WERI-Rb-1 (cell line): Measurements from ENCODE around the gene CPZ.

Experiments
- DNase-seq: peaks from one replicate; pipeline ENCODE4 v3.0.0-alpha.2; 2020
- H3K27ac ChIP-seq: fragments of 250-450 bp; sonication (Bioruptor Pico); 2 replicates; pipeline ENCODE4 v1.5.1; 2020; ENCODE audit warnings: mild to moderate bottlenecking, moderate library complexity
- H3K27me3 ChIP-seq: fragments of 250-450 bp; sonication (Bioruptor Pico); 2 replicates; pipeline ENCODE4 v1.5.1; 2021; ENCODE audit warnings: mild to moderate bottlenecking, low read depth, moderate library complexity; ENCODE audit not compliant: insufficient read depth, severe bottlenecking
- H3K36me3 ChIP-seq: fragments of 250-450 bp; sonication (Bioruptor Pico); 2 replicates; pipeline ENCODE4 v1.5.1; 2020; ENCODE audit warnings: mild to moderate bottlenecking, moderate library complexity
- H3K4me3 ChIP-seq: 2 replicates; pipeline ENCODE4 v1.5.1; 2011; ENCODE audit warnings: low read depth, mild to moderate bottlenecking, control low read depth, low read length
- H3K9me3 ChIP-seq: fragments of 250-450 bp; sonication (Bioruptor Pico); 2 replicates; pipeline ENCODE4 v1.5.1; 2021; ENCODE audit warnings: mild to moderate bottlenecking, moderate library complexity; ENCODE audit not compliant: severe bottlenecking
- CTCF ChIP-seq: IDR thresholded peaks from 2 replicates; pipeline ENCODE4 v1.5.1; 2011; ENCODE audit warnings: low read depth, mild to moderate bottlenecking, control low read depth, inconsistent platforms, low read length

Gene CPZ

GRCh38 chr4:8600686-8601085 is 8.1 kb downstream of the CPZ start:
- no peak for DNase-seq
- no peaks in the 10 kb centered on the region for H3K36me3 ChIP-seq
- H3K27me3 ChIP-seq = peaks cover 28% of the 10 kb centered on the region
- no peak overlapping the region for H3K27ac ChIP-seq
- H3K9me3 ChIP-seq = no peaks in the 10 kb centered on the region
- TF ChIP-seq CTCF = no peak
- no peak overlapping the region for H3K4me3 ChIP-seq

GRCh38 chr4:8601086-8601485 is 8.5 kb downstream of the CPZ start:
- no peak for DNase-seq
- no peak overlapping the region for H3K27ac ChIP-seq
- TF ChIP-seq CTCF = no peak
- no peaks in the 10 kb centered on the region for H3K9me3 ChIP-seq
- no peak overlapping the region for H3K4me3 ChIP-seq
- peaks cover 32% of the 10 kb centered on the region for H3K27me3 ChIP-seq
- H3K36me3 ChIP-seq = no peaks in the 10 kb centered on the region

- Histone ChIP-seq H3K4me3 (no peak overlapping the region), H3K27me3 (peaks cover 37% of the 10 kb centered on the region), H3K9me3 (no peaks in the 10 kb centered on the region), H3K27ac (no peak overlapping the region), H3K36me3 (no peaks in the 10 kb centered on the region)
- no peak for TF ChIP-seq CTCF
- DNase-seq = no peak
Observed at GRCh38 chr4:8601556-8601955, 9.0 kb downstream of the CPZ start.

GRCh38 chr4:8602686-8603430 is 10.3 kb downstream of the CPZ start:
- Histone ChIP-seq H3K9me3 (no peaks in the 10 kb centered on the region), H3K4me3 (no peak overlapping the region), H3K27ac (no peak overlapping the region), H3K36me3 (no peaks in the 10 kb centered on the region), H3K27me3 (peaks cover 49% of the 10 kb centered on the region)
- DNase-seq = no peak
- no peak for TF ChIP-seq CTCF

GRCh38 chr4:8603931-8604330 is 11.4 kb downstream of the CPZ start:
- H3K9me3 ChIP-seq = no peaks in the 10 kb centered on the region
- no peak for DNase-seq
- H3K36me3 ChIP-seq = no peaks in the 10 kb centered on the region
- no peak overlapping the region for H3K4me3 ChIP-seq
- TF ChIP-seq CTCF = no peak
- H3K27ac ChIP-seq = no peak overlapping the region
- H3K27me3 ChIP-seq = peaks cover 56% of the 10 kb centered on the region

- Histone ChIP-seq H3K9me3 (no peaks in the 10 kb centered on the region), H3K4me3 (no peak overlapping the region), H3K36me3 (no peaks in the 10 kb centered on the region), H3K27ac (no peak overlapping the region), H3K27me3 (peaks cover 67% of the 10 kb centered on the region)
- no peak for TF ChIP-seq CTCF
- no peak for DNase-seq
Observed at GRCh38 chr4:8605289-8605688, 12.7 kb downstream of the CPZ start.
